GM18519 (cell line): ENCODE data around the gene SYNGR4.
"Not testable (repeated sequence)": the region's sequence is repeated elsewhere in the genome, so short reads cannot be mapped to it uniquely, and the experiment has no call there.

Experiments
- ATAC-seq: cut with Tn5 transposase; IDR thresholded peaks from one replicate; pipeline ENCODE4 v1.9.1; 2021; ENCODE audit warnings: mild to moderate bottlenecking, moderate library complexity; ENCODE audit not compliant: unreplicated experiment, low FRiP score

The SYNGR4 gene

GRCh38 chr19:48370955-48371354 lies 6.8 kb downstream of the SYNGR4 start:
- ATAC-seq = no peak

DNA sequence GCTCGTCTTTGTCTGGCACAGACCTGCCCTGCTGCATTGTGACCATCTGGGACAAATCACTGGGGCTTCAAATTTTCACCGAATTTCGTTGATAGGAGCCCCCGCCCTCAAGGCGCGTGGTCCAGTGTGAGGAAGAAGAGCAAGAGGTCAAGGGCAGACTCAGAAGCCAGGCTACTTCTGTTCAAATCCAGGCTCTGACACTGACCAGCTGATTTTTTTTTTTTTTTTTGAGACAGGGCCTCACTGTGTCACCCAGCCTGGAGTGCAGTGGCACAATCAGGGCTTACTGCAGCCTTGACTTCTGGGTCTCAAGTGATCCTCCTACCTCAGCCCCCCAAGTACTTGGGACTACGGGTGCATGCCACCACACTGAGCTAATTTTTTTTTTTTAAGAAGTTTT lies 7.2 kb downstream of the SYNGR4 start:
- no peak for ATAC-seq

GRCh38 chr19:48371771-48372170 lies 7.6 kb downstream of the SYNGR4 start:
- not testable (repeated sequence) for ATAC-seq

DNA sequence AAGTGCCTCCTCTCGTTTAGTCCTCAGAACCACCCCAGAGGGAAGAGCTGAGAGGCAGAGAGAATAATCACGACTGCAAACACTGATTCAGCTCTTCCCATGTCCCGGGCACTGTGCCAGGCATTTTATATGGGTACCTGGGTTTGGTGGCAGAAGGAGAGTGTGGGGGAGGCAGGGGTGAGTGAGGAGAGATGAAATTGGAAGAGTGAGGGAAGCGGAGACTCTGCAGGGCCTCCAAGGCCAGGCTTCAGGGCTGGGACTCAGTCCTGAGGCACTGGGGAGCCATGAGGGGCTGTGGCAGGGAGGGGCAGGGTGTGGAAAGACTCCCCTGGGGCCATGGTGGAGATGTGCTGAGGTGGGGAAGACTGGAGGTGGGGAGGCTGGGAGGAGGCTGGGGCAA lies 8.7 kb downstream of the SYNGR4 start:
- ATAC-seq = no peak

DNA sequence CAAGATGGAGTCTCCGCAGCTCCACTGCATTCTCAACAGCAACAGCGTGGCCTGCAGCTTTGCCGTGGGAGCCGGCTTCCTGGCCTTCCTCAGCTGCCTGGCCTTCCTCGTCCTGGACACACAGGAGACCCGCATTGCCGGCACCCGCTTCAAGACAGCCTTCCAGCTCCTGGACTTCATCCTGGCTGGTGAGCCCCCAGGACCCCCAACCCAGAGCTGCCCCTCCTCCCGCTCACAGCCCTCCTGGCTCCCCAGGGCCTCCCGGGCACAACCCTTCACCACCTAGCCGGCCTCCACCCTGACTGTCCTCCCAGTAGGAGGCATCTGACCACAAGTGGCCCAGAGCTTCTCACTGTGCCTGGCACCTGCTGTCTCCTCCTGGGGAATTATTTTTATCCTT lies 9.4 kb downstream of the SYNGR4 start:
- no peak for ATAC-seq

DNA sequence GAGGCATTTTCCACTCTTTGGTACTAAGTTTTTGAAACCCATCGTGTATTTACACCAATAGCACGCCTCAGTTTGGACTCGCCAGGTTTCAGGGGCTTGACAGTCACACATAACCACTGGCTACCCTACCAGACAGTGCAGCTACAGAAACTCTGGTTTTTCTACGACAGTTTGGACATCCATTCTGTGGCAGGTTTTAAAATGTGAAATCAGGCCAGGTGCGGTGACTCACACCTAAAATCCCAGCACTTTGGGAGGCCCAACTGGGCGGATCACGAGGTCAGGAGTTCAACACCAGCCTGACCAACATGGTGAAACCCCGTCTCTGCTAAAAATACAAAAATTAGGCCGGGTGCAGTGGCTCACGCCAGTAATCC lies 14.0 kb downstream of the SYNGR4 start:
- ATAC-seq = no peak

DNA sequence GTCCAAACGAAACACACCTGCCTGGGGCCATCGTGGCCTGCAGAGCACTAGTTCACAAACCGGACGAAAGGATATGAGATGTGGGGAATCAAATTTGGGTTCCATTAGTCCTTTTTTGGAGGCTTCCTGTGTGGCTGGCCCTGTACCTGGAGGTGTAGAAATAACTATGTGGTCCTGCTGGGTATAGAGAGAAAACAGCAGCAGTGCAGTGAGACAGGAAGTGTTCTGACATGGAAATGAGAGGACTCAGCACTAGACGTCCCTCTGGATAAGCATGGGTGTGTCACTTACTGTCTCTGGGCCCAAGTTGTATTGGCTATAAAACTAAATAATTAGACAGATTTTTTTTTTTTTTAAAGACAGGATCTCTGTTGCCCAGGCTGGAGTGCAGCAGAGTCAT lies 14.9 kb downstream of the SYNGR4 start:
- no peak for ATAC-seq

- no peak for ATAC-seq
These were observed 17.2 kb downstream of the SYNGR4 start for GRCh38 chr19:48381178-48381950.

GRCh38 chr19:48382286-48382685 lies 18.1 kb downstream of the SYNGR4 start:
- no peak for ATAC-seq

DNA sequence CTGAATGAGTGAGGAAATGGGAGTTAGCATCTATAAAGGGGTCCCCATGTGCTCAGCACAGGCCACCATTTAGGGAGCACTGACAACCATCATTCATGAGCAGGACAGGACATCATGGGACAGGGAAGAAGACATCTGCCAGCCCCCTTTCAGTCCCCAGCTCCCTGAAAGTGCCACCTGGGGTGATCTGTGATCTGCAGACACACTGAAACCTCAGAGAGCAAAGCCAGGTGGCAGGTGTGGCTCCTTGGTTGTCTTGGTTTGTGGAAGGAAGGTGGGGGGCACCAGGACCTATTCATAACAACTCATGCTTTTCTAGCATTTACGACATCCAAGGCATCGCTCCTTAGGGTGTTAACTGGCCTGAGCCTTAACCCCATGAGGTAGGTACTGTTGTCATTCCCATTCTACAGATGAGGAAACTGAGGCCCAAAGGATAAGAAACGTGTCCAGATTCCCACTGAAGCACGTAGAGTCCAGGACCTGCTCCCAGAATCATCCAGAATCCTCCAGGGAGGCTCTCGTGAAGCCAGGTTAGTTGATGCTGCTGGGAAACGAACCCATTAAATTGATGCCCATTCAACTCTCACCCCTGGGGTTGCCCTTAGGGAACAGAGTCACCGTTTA lies 21.4 kb downstream of the SYNGR4 start:
- ATAC-seq = no peak

GRCh38 chr19:48386981-48387380 lies 22.8 kb downstream of the SYNGR4 start:
- ATAC-seq = no peak

GRCh38 chr19:48390188-48391099 lies 26.3 kb downstream of the SYNGR4 start:
- no peak for ATAC-seq

DNA sequence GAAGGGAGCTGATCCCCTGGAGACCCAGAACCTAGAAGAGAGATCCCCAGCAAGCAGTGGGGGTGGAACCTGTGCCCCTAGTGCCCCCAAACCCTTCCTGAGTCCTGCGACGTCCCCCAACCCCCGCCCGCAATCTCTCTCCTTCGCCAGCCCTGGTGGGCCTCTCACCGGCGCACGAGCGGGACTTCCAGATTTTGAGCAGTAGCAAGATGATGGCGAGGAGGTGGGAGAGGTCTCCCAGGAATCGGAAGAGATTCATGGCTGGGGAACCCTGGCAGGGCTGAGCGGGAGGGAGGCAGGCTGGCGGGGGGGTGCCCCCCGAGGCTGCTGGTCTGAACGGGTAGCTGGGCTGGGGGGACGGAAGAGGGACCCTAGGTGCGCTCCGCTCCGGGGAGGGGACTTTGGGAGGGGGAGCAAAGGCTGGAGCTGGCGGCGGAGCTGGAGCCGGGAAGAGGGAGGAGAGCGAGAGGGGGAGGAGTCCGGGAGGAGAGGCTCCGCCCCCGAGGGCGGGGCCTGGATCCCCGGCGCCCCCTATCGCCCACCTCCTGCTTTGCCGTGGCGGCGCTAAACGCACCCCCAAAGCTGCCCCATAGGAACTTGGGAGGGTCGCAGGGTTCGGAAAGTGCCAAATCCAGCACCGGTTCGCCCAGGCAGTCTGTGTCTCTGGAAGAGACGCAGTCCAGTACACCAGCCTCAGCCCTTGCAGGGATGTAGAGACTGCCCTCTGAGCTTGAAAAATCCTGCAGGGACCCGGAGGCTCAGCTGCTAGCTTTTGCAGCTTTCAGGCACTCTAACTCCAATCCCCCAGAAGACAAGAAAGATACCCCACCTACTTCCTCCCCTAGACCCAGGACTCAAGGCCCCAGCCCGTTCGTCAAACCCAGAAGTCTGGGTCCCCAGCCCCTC lies 27.2 kb downstream of the SYNGR4 start, which contains the start of gene KDELR1:
Gene KDELR1, minus strand, starts transcription at position 452 of the 906 bp plus-strand sequence. Its CDS starts 193 bp downstream, at position 259.
- no peak for ATAC-seq

- ATAC-seq = not testable (repeated sequence)
These were observed 27.8 kb downstream of the SYNGR4 start for GRCh38 chr19:48392006-48392344.

DNA sequence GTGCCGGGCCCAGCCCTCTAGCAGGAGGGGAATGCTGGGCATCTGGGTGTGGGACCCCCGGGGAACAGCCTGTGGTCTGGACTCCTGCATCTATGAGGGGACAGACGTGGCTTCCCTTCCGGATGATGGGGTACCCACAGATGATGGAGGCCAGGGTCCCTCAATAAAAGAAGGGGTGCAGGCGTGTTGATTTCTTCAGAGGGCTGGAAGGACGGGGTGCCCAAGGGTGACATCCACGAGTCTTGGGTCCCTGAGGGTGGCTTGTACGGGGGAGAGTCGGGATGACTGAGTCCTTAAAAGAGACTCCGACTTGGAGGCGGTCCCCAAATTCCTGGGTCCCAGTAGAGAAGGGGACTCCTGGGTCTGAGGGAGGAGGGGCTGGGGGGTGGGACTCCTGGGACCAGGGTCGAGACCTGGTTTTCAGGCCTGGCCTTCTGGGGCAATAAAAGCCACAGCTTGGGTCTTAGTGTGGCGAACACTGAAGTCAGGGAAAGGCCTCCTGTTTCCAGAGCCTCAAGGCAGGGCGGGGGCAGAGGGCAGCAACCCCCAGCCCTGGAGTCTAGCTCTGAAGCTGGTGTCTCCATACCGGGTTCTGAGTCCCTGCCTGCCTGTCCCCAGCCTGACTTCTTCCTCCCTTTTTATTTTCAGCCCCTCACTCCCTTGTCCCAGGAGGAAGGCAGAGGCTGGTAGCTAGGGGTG lies 28.8 kb downstream of the SYNGR4 start:
- no peak for ATAC-seq

DNA sequence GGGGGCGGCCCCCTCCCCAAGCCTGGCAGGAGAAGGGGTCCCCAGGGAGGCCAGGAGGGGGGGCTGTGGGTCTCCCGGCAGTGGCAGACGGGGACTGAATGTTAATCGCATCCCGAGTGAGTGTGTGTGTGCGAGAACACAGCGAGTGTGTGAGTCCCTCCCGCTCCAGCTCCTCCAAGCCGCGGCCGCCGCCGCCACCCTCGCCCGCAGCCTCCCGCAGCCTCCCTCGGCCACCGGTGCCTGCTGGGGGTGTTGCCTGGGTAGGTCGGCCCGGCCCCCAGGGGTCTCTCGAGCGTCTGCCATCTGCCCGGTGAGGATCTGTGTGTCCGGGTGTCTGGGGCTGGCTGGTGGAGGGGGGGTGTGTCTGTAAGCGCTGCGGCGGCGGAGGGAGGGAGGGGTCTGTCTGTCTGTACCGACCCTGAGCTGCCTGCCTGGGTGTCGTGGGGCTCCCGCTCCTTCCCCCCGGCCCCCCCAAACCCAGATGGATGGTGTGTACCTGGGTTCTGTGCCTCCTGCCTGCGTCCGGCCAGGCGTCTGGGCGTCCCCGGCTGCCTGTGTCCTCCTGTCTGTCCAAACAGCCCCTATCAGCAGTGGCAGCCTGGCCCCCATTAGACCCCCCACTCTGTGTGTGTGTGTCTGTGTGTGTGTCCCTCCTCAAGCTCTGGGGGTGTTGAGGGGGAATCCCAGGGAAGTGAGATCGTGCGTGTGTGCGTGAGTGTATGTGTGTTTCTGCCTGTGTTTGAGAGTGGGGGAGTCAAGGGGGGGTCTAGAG lies 29.6 kb downstream of the SYNGR4 start, which contains the start of gene GRIN2D:
Gene GRIN2D, plus strand, starts transcription at position 110 of the 772 bp plus-strand sequence. CDS start 4,725 bp downstream, outside the sequence.
- ATAC-seq = no peak

- ATAC-seq = no peak
These were observed 30.4 kb downstream of the SYNGR4 start for GRCh38 chr19:48394331-48395169.

DNA sequence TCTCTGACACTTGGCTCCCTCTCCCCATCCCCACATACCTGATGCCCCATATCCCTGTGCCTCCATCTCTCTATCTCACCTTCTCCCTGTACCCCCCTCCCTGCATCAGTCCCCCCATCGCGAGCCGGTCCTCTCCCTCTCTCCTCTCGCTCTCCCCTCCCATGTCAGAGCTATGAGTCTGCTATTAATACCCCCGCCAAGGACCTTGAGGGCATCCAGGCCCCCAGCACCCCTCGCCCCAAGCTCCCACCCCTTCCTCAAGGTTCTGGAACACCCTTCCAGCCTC lies 30.9 kb downstream of the SYNGR4 start:
- no peak for ATAC-seq
